CD14-positive monocyte (primary cell): ENCODE results near the gene POLRMT. TPM values are rescaled to one million over a fixed set of nuclear protein-coding genes. Genes with fewer than 3 reads are reported as not detected.

Source experiments
- DNase-seq, 3 donors: peaks; one replicate each; pipeline ENCODE4 v3.0.0-alpha.2; 2011 to 2022
- H2AFZ ChIP-seq: 2 replicates; pipeline ENCODE4 v1.6.0; 2012; ENCODE audit warnings: mild to moderate bottlenecking, low read depth, low read length, inconsistent platforms; ENCODE audit not compliant: insufficient read depth, poor library complexity, severe bottlenecking
- H3K27ac ChIP-seq, 2 donors: 1 replicate in 1 of 2; 2 replicates in 1 of 2; pipeline ENCODE4 v1.5.1; 2012 to 2013; ENCODE audit warnings: low read length in 2 of 2, control low read depth in 1 of 2, inconsistent platforms in 1 of 2, low read depth in 1 of 2, mild to moderate bottlenecking in 1 of 2
- H3K27me3 ChIP-seq, 2 donors: one replicate each; pipeline versions ENCODE4 v1.6.0 to v1.6.1; 2011 to 2013; ENCODE audit warnings: low read length in 2 of 2; ENCODE audit not compliant: control insufficient read depth in 2 of 2, insufficient read depth in 2 of 2
- H3K36me3 ChIP-seq, 2 donors: replicated peaks in 1 of 2; 1 replicate in 1 of 2; 2 replicates in 1 of 2; pipeline versions ENCODE4 v1.5.1 to v1.6.1; 2012 to 2013; ENCODE audit warnings: low read length in 2 of 2, control low read depth in 1 of 2, inconsistent platforms in 1 of 2, mild to moderate bottlenecking in 1 of 2; ENCODE audit not compliant: insufficient read depth in 2 of 2, control insufficient read depth in 1 of 2
- H3K4me1 ChIP-seq, 2 donors: 1 replicate in 1 of 2; 2 replicates in 1 of 2; pipeline versions ENCODE4 v1.5.1 to v1.6.1; 2012 to 2013; ENCODE audit warnings: low read length in 2 of 2, control low read depth in 1 of 2, inconsistent platforms in 1 of 2, mild to moderate bottlenecking in 1 of 2, moderate library complexity in 1 of 2; ENCODE audit not compliant: insufficient read depth in 2 of 2, control insufficient read depth in 1 of 2
- H3K4me2 ChIP-seq: replicated peaks from 2 replicates; pipeline ENCODE3; 2012; ENCODE audit warnings: low read length, moderate library complexity, mild to moderate bottlenecking; ENCODE audit not compliant: poor library complexity, severe bottlenecking; ENCODE audit errors: extremely low read depth
- H3K4me3 ChIP-seq, 3 experiments: fragments of 200-600 bp in 1 of 3; sonication (generic) in 1 of 3; replicated peaks in 1 of 3; 1 replicate in 2 of 3; 2 replicates in 1 of 3; pipeline ENCODE4 v1.5.1; 2011 to 2013; ENCODE audit warnings: low read length in 3 of 3, mild to moderate bottlenecking in 3 of 3, control low read depth in 2 of 3, low read depth in 2 of 3, inconsistent platforms in 1 of 3, moderate library complexity in 1 of 3
- H3K79me2 ChIP-seq: 2 replicates; pipeline ENCODE4 v1.6.0; 2012; ENCODE audit warnings: mild to moderate bottlenecking, control low read depth, inconsistent platforms, low read length, moderate library complexity; ENCODE audit not compliant: insufficient read depth
- H3K9ac ChIP-seq: 2 replicates; pipeline ENCODE4 v1.6.0; 2017; ENCODE audit warnings: low read length, mild to moderate bottlenecking; ENCODE audit not compliant: insufficient read depth, poor library complexity, severe bottlenecking
- H3K9me3 ChIP-seq, 2 donors: replicated peaks in 1 of 2; 1 replicate in 1 of 2; 2 replicates in 1 of 2; pipeline versions ENCODE4 v1.5.1 to v1.6.1; 2012 to 2013; ENCODE audit warnings: low read length in 2 of 2, control low read depth in 1 of 2; ENCODE audit not compliant: control insufficient read depth in 1 of 2, insufficient read depth in 1 of 2
- H4K20me1 ChIP-seq: 2 replicates; pipeline ENCODE4 v1.6.0; 2012; ENCODE audit warnings: mild to moderate bottlenecking, low read length, control low read depth, moderate library complexity; ENCODE audit not compliant: insufficient read depth
- H3K27ac Mint-ChIP-seq, 7 donors: one replicate each; pipeline ENCODE4 v1.8.0; 2020; ENCODE audit warnings: mild to moderate bottlenecking in 7 of 7, mixed read lengths in 7 of 7, moderate library complexity in 6 of 7, inconsistent platforms in 2 of 7
- H3K27me3 Mint-ChIP-seq, 3 donors: one replicate each; pipeline ENCODE4 v1.8.0; 2021 to 2022; ENCODE audit warnings: low read depth in 3 of 3, mild to moderate bottlenecking in 3 of 3, mixed read lengths in 3 of 3, moderate library complexity in 3 of 3, inconsistent platforms in 1 of 3
- H3K36me3 Mint-ChIP-seq, 2 donors: one replicate each; pipeline ENCODE4 v1.8.0; 2020; ENCODE audit warnings: mixed read lengths in 2 of 2, inconsistent platforms in 1 of 2, mild to moderate bottlenecking in 1 of 2
- H3K4me1 Mint-ChIP-seq: one replicate; pipeline ENCODE4 v1.8.0; 2020; ENCODE audit warnings: mild to moderate bottlenecking, mixed read lengths
- H3K4me3 Mint-ChIP-seq, 2 donors: one replicate each; pipeline ENCODE4 v1.8.0; 2020; ENCODE audit warnings: mild to moderate bottlenecking in 2 of 2, mixed read lengths in 2 of 2, moderate library complexity in 1 of 2
- H3K9me3 Mint-ChIP-seq, 7 donors: one replicate each; pipeline ENCODE4 v1.8.0; 2020 to 2022; ENCODE audit warnings: mixed read lengths in 7 of 7, mild to moderate bottlenecking in 6 of 7, moderate library complexity in 6 of 7, inconsistent platforms in 2 of 7
- CTCF ChIP-seq: fragments of 200-600 bp; IDR thresholded peaks from one replicate; pipeline ENCODE4 v1.8.0; 2022; ENCODE audit warnings: antibody characterized with exemption, mild to moderate bottlenecking
- WGBS: methylation state at CpG from one replicate; pipeline ENCODE4 v1.1.5; 2013; ENCODE audit warnings: missing lambda C conversion rate; ENCODE audit not compliant: insufficient coverage; 5-methylcytosine and 5-hydroxymethylcytosine counted together
- intact Hi-C, 2 donors: fragments of 100-400 bp; cut with micrococcal nuclease; formaldehyde crosslinking; loops; one replicate each; pipeline versions ENCODE4 v1.15.0 to v1.15.1; 2023
- polyA plus RNA-seq, 3 donors: library from polyadenylated mRNA; depleted of rRNA in 1 of 3; unstranded in 2 of 3; stranded (reverse) in 1 of 3; fragments of 300-500 nt in 2 of 3; fragments of >200 nt in 1 of 3; fragmentation: Illumina TruSeq in 2 of 3; gene quantifications; 1 replicate in 2 of 3; 2 replicates in 1 of 3; pipeline ENCODE4 v1.2.3, GENCODE V29; 2012 to 2021

Gene POLRMT
- polyA plus RNA-seq, 3 donors, result 16.2 to 40.5 (median 17.6) TPM

GRCh38 chr19:567296-567900 is 65.9 kb downstream of the POLRMT start:
- peaks cover 53% of the 10 kb centered on the region for H3K4me1 Mint-ChIP-seq
- peaks cover 24% of the 10 kb centered on the region for H3K79me2 ChIP-seq
- 73% methylated on average over 17 of the region's 22 CpGs for WGBS
- H3K27ac ChIP-seq, result peak overlapping the region; percentile 75 to 90
- H3K4me3 ChIP-seq, result peak overlapping the region; percentile 6 to 74 (median 31)
- H3K27me3 Mint-ChIP-seq, result peaks cover 0 to 3% (median 1%) of the 10 kb centered on the region in 3 donors
- peak overlapping the region; percentile 21 for H3K9ac ChIP-seq
- peak overlapping the region; percentile 87 to 97 (median 96) for H3K27ac Mint-ChIP-seq
- H3K4me2 ChIP-seq, result peak overlapping the region; percentile 79
- TF ChIP-seq CTCF, result no peak
- peak overlapping the region; percentile 76 to 83 for H3K4me3 Mint-ChIP-seq
- peaks cover 8 to 15% of the 10 kb centered on the region in 2 donors for H3K36me3 Mint-ChIP-seq
- H4K20me1 ChIP-seq, result no peaks in the 10 kb centered on the region
- H3K4me1 ChIP-seq, result peaks cover 52 to 57% of the 10 kb centered on the region in 2 donors
- peak in 2 of 3 donors; percentile 20 to 65 for DNase-seq
- H2AFZ ChIP-seq, result no peak overlapping the region
- peaks cover 0 to 2% of the 10 kb centered on the region in 2 donors for H3K36me3 ChIP-seq
- H3K9me3 ChIP-seq, result no peaks in the 10 kb centered on the region
- intact Hi-C loops, result no loop called here
- peaks cover 0 to 7% (median 1%) of the 10 kb centered on the region in 7 donors for H3K9me3 Mint-ChIP-seq
- H3K27me3 ChIP-seq, result no peaks in the 10 kb centered on the region

Other genes starting within 250 kb of the POLRMT start
- not detected for gene C2CD4C, start 224.4 kb downstream of the POLRMT start, polyA plus RNA-seq
- not detected for gene SHC2, start 172.5 kb downstream of the POLRMT start, polyA plus RNA-seq
- under 1 TPM in 1 of 3 donors, not detected in 2; 0.17 TPM for gene MADCAM1, start 137.1 kb downstream of the POLRMT start, polyA plus RNA-seq
- 10 to 100 TPM in 2 of 3 donors, 1 to 10 TPM in 1; 9.2 to 48.1 (median 14.2) TPM for gene TPGS1, start 126.0 kb downstream of the POLRMT start, polyA plus RNA-seq
- gene CDC34, start 101.8 kb downstream of the POLRMT start, polyA plus RNA-seq, result 10 to 100 TPM; 25.2 to 49.2 (median 43.0) TPM
- gene GZMM, start 89.5 kb downstream of the POLRMT start, polyA plus RNA-seq, result 1 to 10 TPM in 1 of 3 donors, under 1 TPM in 2; 0.32 to 1.4 (median 0.48) TPM
- 100 to 1,000 TPM; 190 to 431 (median 364) TPM for gene BSG, start 60.9 kb downstream of the POLRMT start, polyA plus RNA-seq
- under 1 TPM in 1 of 3 donors, not detected in 2; 0.21 TPM for gene HCN2, start 43.7 kb downstream of the POLRMT start, polyA plus RNA-seq
- not detected for gene FGF22, start 6.3 kb upstream of the POLRMT start, polyA plus RNA-seq
- 10 to 100 TPM; 29.1 to 51.6 (median 31.6) TPM for gene RNF126, start 29.7 kb upstream of the POLRMT start, polyA plus RNA-seq
- 10 to 100 TPM in 1 of 3 donors, 1 to 10 TPM in 2; 2.5 to 42.1 (median 5.2) TPM for gene FSTL3, start 42.9 kb upstream of the POLRMT start, polyA plus RNA-seq
- gene PRSS57, start 61.9 kb upstream of the POLRMT start, polyA plus RNA-seq, result 1 to 10 TPM in 1 of 3 donors, under 1 TPM in 2; 0.16 to 1.4 (median 0.78) TPM
- gene PALM, start 75.4 kb upstream of the POLRMT start, polyA plus RNA-seq, result under 1 TPM in 1 of 3 donors, not detected in 2; 0.23 TPM
- gene MISP, start 117.6 kb upstream of the POLRMT start, polyA plus RNA-seq, result not detected
- gene PTBP1, start 163.9 kb upstream of the POLRMT start, polyA plus RNA-seq, result 100 to 1,000 TPM in 1 of 3 donors, 10 to 100 TPM in 2; 62.4 to 117 (median 81.6) TPM
- gene PLPPR3, start 188.4 kb upstream of the POLRMT start, polyA plus RNA-seq, result 1 to 10 TPM in 1 of 3 donors, not detected in 2; 1.2 TPM
- 1 to 10 TPM; 2.7 to 5.7 (median 4.3) TPM for gene AZU1, start 194.3 kb upstream of the POLRMT start, polyA plus RNA-seq
- gene PRTN3, start 207.5 kb upstream of the POLRMT start, polyA plus RNA-seq, result under 1 TPM in 1 of 3 donors, not detected in 2; 0.11 TPM
- gene ELANE, start 218.8 kb upstream of the POLRMT start, polyA plus RNA-seq, result 1 to 10 TPM in 2 of 3 donors, under 1 TPM in 1; 0.61 to 2.0 (median 1.3) TPM
- 100 to 1,000 TPM; 272 to 862 (median 654) TPM for gene CFD, start 226.1 kb upstream of the POLRMT start, polyA plus RNA-seq